Stimulated activated naive CD8-positive, alpha-beta T cell treated with anti-CD3 and anti-CD28 coated beads, Interleukin-15, Interleukin-2, amounts not matched to agents 100 ng/mL and 50 ng/mL, for 24 hours (primary cell): ENCODE measurements around the gene DBT.
"Not testable (repeated sequence)": the region's sequence is repeated elsewhere in the genome, so short reads cannot be mapped to it uniquely, and the experiment has no call there.

Experiments
- H3K27ac Mint-ChIP-seq: one replicate; pipeline ENCODE4 v1.8.0; 2021; ENCODE audit warnings: mild to moderate bottlenecking, mixed read lengths
- H3K27me3 Mint-ChIP-seq: one replicate; pipeline ENCODE4 v1.8.0; 2021; ENCODE audit warnings: mixed read lengths
- H3K36me3 Mint-ChIP-seq: one replicate; pipeline ENCODE4 v1.8.0; 2021; ENCODE audit warnings: low read depth, mixed read lengths
- H3K4me1 Mint-ChIP-seq: one replicate; pipeline ENCODE4 v1.8.0; 2021; ENCODE audit warnings: low read depth, mixed read lengths
- H3K4me3 Mint-ChIP-seq: one replicate; pipeline ENCODE4 v1.8.0; 2021; ENCODE audit warnings: mild to moderate bottlenecking, mixed read lengths
- H3K9me3 Mint-ChIP-seq: one replicate; pipeline ENCODE4 v1.8.0; 2021; ENCODE audit warnings: mixed read lengths

The DBT gene

GRCh38 chr1:100265931-100266740, 16.5 kb upstream of the DBT start, which contains the start of gene RTCA:
Gene RTCA (plus strand): TSS chr1:100266216. CDS start chr1:100266376, 160 bp downstream.
- Mint-ChIP-seq H3K9me3 (peaks cover 4% of the 10 kb centered on the region), H3K4me1 (peaks cover 47% of the 10 kb centered on the region), H3K4me3 (peak within 1 kb of the TSS; percentile 99), H3K36me3 (peaks cover 57% of the 10 kb centered on the region), H3K27ac (peak within 1 kb of the TSS; percentile 98), H3K27me3 (no peaks in the 10 kb centered on the region)

DNA sequence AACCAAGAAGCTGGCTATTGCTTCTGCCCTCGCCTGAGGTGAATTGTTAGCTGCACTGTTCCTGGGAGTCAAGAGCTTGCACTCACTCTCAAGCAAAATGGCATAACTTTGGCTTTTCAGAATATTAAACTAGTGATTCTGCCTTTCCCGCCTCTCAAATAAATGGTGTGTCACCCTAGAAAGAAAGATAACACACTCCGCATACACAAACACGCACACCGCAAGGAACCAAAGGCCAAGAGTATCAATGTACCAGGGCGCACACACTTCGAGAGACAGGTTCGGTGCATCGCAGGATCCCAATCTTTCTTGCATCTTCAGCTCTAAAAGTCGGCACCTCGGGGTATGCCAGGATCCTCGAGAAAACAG, 15.9 kb upstream of the DBT start:
- Mint-ChIP-seq H3K36me3 (peaks cover 53% of the 10 kb centered on the region), H3K27ac (peak overlapping the region; percentile 98), H3K4me3 (peak overlapping the region; percentile 99), H3K27me3 (no peaks in the 10 kb centered on the region), H3K9me3 (peaks cover 4% of the 10 kb centered on the region), H3K4me1 (peaks cover 43% of the 10 kb centered on the region)

DNA sequence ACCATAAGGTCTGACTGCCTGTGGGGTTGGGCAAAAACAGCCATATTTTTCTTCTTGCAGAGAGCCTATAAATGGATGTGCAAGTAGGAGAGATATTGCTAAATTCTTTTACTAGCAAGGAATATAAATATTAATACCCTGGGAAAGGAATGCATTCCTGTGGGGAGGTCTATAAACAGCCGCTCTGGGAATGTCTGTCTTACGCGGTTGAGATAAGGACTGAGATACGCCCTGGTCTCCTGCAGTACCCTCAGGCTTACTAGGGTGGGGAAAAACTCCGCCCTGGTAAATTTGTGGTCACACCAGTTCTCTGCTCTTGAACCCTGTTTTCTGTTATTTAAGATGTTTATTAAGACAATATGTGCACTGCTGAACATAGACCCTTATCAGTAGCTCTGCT, 14.4 kb upstream of the DBT start:
- H3K36me3 Mint-ChIP-seq, result peaks cover 43% of the 10 kb centered on the region
- H3K27me3 Mint-ChIP-seq, H3K9me3 Mint-ChIP-seq, H3K27ac Mint-ChIP-seq, H3K4me3 Mint-ChIP-seq: not testable (repeated sequence)
- peaks cover 32% of the 10 kb centered on the region for H3K4me1 Mint-ChIP-seq

- no peak overlapping the region for H3K4me3 Mint-ChIP-seq
- H3K9me3 Mint-ChIP-seq, result peaks cover 4% of the 10 kb centered on the region
- H3K36me3 Mint-ChIP-seq, result peaks cover 27% of the 10 kb centered on the region
- H3K27ac Mint-ChIP-seq, result no peak overlapping the region
- peaks cover 11% of the 10 kb centered on the region for H3K4me1 Mint-ChIP-seq
- no peaks in the 10 kb centered on the region for H3K27me3 Mint-ChIP-seq
These were observed 12.1 kb upstream of the DBT start for GRCh38 chr1:100261686-100262085.

DNA sequence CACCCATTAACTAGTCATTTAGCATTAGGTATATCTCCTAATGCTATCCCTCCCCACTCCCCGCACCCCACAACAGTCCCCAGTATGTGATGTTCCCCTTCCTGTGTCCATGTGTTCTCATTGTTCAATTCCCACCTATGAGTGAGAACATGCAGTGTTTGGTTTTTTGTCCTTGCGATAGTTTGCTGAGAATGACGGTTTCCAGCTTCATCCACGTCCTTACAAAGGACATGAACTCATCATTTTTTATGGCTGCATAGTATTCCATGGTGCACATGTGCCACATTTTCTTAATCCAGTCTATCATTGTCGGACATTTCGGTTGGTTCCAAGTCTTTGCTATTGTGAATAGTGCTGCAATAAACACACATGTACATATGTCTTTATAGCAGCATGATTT, 8.8 kb upstream of the DBT start:
- not testable (repeated sequence) for H3K4me1 Mint-ChIP-seq, H3K9me3 Mint-ChIP-seq, H3K36me3 Mint-ChIP-seq, H3K4me3 Mint-ChIP-seq, H3K27ac Mint-ChIP-seq, H3K27me3 Mint-ChIP-seq

DNA sequence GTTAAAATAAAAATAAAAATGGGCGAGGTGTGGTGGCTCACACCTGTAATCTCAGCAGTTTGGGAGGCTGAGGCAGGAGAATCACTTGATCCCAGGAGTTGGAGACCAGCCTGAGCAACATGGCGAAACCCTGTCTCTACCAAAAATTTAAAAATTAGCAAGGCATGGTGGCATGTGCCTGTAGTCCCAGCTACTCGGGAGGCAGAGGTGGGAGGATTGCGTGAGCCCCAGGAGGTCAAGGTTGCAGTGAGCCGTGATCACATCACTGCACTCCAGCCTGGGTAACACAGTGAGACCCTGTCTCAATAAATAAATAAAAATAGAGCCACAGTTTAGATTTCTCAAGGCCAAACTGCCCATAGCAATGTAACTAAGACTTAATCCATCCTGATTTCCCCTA, 6.6 kb upstream of the DBT start:
- not testable (repeated sequence) for H3K4me1 Mint-ChIP-seq, H3K4me3 Mint-ChIP-seq, H3K36me3 Mint-ChIP-seq, H3K9me3 Mint-ChIP-seq, H3K27me3 Mint-ChIP-seq, H3K27ac Mint-ChIP-seq

DNA sequence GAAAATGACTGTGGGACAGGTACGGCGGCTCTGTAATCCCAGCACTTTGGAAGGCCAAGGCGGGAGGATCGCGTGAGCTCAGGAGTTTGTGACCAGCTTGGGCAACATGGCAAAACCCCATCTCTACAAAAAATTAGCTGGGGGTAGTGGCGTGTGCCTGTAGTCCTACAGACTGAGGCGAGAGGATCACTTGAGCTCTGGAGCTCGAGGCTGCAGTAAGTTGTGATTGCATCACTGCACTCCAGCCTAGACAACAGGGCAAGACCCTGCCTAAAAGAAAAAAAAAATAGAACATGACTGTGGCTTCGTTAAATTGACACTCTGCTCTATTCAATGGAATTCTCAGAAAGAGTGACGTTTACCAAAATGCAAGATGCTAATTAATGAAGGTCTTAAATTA, 3.9 kb upstream of the DBT start:
- Mint-ChIP-seq H3K27me3 (peaks cover 4% of the 10 kb centered on the region), H3K4me1 (peaks cover 7% of the 10 kb centered on the region), H3K36me3 (no peaks in the 10 kb centered on the region), H3K4me3 (no peak overlapping the region), H3K9me3 (no peaks in the 10 kb centered on the region), H3K27ac (no peak overlapping the region)

GRCh38 chr1:100252901-100253300, 3.3 kb upstream of the DBT start:
- no peak overlapping the region for H3K27ac Mint-ChIP-seq
- H3K36me3 Mint-ChIP-seq, result no peaks in the 10 kb centered on the region
- no peaks in the 10 kb centered on the region for H3K9me3 Mint-ChIP-seq
- peaks cover 4% of the 10 kb centered on the region for H3K27me3 Mint-ChIP-seq
- H3K4me3 Mint-ChIP-seq, result no peak overlapping the region
- peaks cover 7% of the 10 kb centered on the region for H3K4me1 Mint-ChIP-seq

DNA sequence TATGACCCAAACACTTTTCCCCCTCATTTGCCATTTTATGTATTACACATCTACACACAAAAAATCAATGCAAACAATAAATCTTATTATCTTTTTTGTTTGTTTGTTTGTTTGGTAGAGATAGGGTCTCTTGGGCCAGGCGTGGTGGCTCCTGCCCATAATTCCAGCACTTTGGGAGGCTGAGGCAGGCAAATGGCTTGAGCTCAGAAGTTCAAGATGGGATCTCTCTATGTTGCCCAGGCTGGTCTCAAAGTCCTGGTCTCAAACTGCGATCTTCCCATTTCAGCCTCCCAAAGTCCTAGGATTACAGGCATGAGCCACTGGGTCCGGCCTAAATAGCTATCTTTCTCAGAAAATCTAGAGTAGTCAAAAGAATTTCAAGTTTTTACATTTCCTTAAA, 1.2 kb upstream of the DBT start:
- no peaks in the 10 kb centered on the region for H3K9me3 Mint-ChIP-seq
- H3K36me3 Mint-ChIP-seq, result peaks cover 8% of the 10 kb centered on the region
- no peak overlapping the region for H3K27ac Mint-ChIP-seq
- peaks cover 16% of the 10 kb centered on the region for H3K4me1 Mint-ChIP-seq
- H3K27me3 Mint-ChIP-seq, result peaks cover 2% of the 10 kb centered on the region
- no peak overlapping the region for H3K4me3 Mint-ChIP-seq

GRCh38 chr1:100250264-100250663, 630 bp upstream of the DBT start:
- H3K36me3 Mint-ChIP-seq, result peaks cover 8% of the 10 kb centered on the region
- H3K4me1 Mint-ChIP-seq, result peaks cover 16% of the 10 kb centered on the region
- H3K27ac Mint-ChIP-seq, result no peak overlapping the region
- H3K27me3 Mint-ChIP-seq, result no peaks in the 10 kb centered on the region
- no peaks in the 10 kb centered on the region for H3K9me3 Mint-ChIP-seq
- H3K4me3 Mint-ChIP-seq, result no peak overlapping the region

GRCh38 chr1:100249155-100249536, 488 bp downstream of the DBT start:
- Mint-ChIP-seq H3K4me1 (peaks cover 19% of the 10 kb centered on the region), H3K9me3 (no peaks in the 10 kb centered on the region), H3K27ac (no peak overlapping the region), H3K27me3 (no peaks in the 10 kb centered on the region), H3K36me3 (peaks cover 16% of the 10 kb centered on the region), H3K4me3 (no peak overlapping the region)

DNA sequence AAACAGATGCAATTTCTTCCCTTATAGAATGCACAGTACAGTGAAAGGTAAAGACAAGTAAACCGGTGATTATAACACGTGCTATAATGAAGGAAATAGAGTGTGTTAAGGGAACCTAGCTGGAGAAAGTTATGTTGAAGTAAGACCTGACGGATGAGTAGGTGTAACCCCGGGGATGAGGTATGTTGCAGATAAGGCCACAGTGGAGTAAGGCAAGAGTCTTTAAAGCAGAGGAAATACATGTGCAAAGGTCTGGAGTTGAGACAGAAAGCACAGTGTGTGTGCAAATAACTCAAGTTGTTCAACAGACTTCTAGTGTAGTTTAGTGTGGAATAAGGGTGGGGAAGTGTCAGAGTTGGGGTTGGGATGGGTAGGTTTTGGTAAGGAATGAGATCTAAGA, 2.9 kb downstream of the DBT start:
- peaks cover 24% of the 10 kb centered on the region for H3K4me1 Mint-ChIP-seq
- no peaks in the 10 kb centered on the region for H3K27me3 Mint-ChIP-seq
- no peaks in the 10 kb centered on the region for H3K9me3 Mint-ChIP-seq
- H3K4me3 Mint-ChIP-seq, result no peak overlapping the region
- peaks cover 24% of the 10 kb centered on the region for H3K36me3 Mint-ChIP-seq
- H3K27ac Mint-ChIP-seq, result peak overlapping the region; percentile 26

DNA sequence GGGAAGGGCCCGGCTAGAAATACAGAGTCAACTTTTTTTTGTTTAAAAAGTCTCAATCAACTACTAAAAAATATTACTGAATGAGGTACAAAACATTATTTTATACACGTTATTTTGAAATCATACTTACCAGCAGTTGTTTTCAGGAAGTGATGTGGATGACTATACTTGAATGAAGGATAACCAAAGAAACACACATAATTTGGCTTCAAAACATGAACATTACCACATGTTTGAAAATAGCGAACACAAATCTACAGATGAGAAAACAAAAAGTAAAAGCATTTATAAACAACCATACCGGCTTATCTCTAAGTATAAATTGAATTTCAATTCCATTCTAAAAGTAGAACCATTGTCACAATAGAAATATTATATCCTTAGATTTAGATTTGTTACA, 9.0 kb downstream of the DBT start:
- Mint-ChIP-seq H3K27ac (no peak overlapping the region), H3K27me3 (no peaks in the 10 kb centered on the region)

DNA sequence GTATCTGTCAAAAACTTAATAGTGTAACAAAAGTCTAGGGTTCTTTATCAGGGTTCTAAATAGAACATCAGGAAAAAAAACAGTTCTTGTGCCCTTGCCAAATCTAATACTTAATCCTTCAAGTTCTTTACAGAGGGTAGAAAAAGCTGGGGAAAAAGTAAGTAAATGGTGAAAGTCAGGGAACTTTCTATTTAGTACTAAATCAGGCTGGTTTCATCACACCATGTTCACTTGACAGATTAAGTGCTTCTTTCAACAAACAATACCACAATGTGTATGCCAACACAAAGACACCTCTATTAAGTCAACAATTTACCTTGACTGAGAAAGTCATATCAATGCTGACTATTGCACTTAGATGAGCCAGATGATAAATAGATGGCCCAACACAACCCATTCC, 9.7 kb downstream of the DBT start:
- no peaks in the 10 kb centered on the region for H3K9me3 Mint-ChIP-seq
- H3K4me3 Mint-ChIP-seq, result no peak overlapping the region
- peaks cover 44% of the 10 kb centered on the region for H3K36me3 Mint-ChIP-seq
- no peak overlapping the region for H3K27ac Mint-ChIP-seq
- no peaks in the 10 kb centered on the region for H3K27me3 Mint-ChIP-seq
- H3K4me1 Mint-ChIP-seq, result peaks cover 12% of the 10 kb centered on the region

More for the DNA sequence above, 9.0 kb downstream of the DBT start:
- H3K36me3 Mint-ChIP-seq, result peaks cover 43% of the 10 kb centered on the region
- H3K9me3 Mint-ChIP-seq, result no peaks in the 10 kb centered on the region
- H3K4me3 Mint-ChIP-seq, result no peak overlapping the region
- peaks cover 12% of the 10 kb centered on the region for H3K4me1 Mint-ChIP-seq

DNA sequence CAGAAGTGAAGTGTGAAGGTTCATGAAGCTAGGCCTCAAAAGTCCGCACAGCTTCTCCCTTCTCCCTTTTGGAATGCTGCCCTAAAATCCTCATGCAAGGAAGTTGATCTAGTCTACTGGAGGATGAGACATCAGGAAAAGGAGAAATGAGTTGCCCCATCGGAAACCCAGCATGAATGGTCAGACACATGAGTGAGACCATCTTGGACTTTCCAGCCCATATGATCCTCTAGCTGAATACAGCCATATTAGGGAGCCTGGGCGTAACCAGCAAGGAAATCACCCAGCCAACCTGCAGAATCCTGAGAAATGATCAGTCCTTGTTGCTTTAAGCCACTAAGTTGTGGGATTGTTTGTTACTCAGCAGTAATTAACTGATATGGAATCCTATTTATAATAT, 12.5 kb downstream of the DBT start:
- Mint-ChIP-seq H3K36me3 (peaks cover 54% of the 10 kb centered on the region), H3K4me1 (peaks cover 11% of the 10 kb centered on the region), H3K27me3 (no peaks in the 10 kb centered on the region), H3K4me3 (no peak overlapping the region), H3K27ac (no peak overlapping the region), H3K9me3 (no peaks in the 10 kb centered on the region)

DNA sequence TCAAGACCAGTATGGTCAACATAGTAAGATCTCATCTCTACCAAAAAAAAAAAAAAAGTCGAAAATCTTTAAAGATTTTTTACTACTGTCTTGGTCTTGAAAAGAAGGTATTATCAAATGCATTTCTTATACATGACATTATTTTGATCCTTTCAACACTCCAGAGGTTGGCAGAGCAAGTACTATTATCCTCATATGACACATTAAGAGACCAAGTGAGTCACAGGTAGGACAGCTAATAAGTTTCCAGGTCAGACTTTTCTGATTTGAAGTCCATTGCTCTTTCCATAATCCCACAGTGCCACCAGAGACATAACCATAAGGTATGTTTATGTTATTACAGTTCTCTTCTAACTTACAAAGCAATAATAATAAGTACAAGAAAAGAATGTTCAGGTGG, 15.2 kb downstream of the DBT start:
- H3K4me1 Mint-ChIP-seq, result peaks cover 7% of the 10 kb centered on the region
- H3K36me3 Mint-ChIP-seq, result peaks cover 54% of the 10 kb centered on the region
- no peaks in the 10 kb centered on the region for H3K9me3 Mint-ChIP-seq
- H3K4me3 Mint-ChIP-seq, result no peak overlapping the region
- no peaks in the 10 kb centered on the region for H3K27me3 Mint-ChIP-seq
- H3K27ac Mint-ChIP-seq, result no peak overlapping the region
